Left ventricle myocardium superior (tissue), 1 donor: ENCODE results near the gene DFFB. TPM values are rescaled to one million over a fixed set of nuclear protein-coding genes. Genes with fewer than 3 reads are reported as not detected.
A peak's percentile ranks its signal among the peaks of the same experiment; 100 is the strongest.
"Not testable (repeated sequence)": the region's sequence is repeated elsewhere in the genome, so short reads cannot be mapped to it uniquely, and the experiment has no call there.

Source experiments
- ATAC-seq: fragments of 200-7000 bp; cut with Tn5 transposase; one replicate; pipeline ENCODE4 v1.9.1; 2020; ENCODE audit warnings: mild to moderate bottlenecking, moderate library complexity
- DNase-seq: peaks from one replicate; pipeline ENCODE4 v3.0.0-alpha.2; 2020
- intact Hi-C: fragments of 100-400 bp; cut with micrococcal nuclease; formaldehyde crosslinking; loops from one replicate; pipeline ENCODE4 v1.11.0; 2022
- long read RNA-seq: library from polyadenylated mRNA; unstranded; transcript quantifications from one replicate; pipeline ENCODE4 v2.0.0, GENCODE V29; 2021
- total RNA-seq: library from RNA; stranded (reverse); fragmentation: NEBNext Ultra II Directional; extraction: Animal tissue kit (Norgen Biotek cat#: 25700); gene quantifications from one replicate; pipeline ENCODE4 v1.2.1, GENCODE V29; 2021
- donor health status: DM: no; HTN: yes; CAD: no; lungs with severe emphysema.

Gene DFFB, protein sequence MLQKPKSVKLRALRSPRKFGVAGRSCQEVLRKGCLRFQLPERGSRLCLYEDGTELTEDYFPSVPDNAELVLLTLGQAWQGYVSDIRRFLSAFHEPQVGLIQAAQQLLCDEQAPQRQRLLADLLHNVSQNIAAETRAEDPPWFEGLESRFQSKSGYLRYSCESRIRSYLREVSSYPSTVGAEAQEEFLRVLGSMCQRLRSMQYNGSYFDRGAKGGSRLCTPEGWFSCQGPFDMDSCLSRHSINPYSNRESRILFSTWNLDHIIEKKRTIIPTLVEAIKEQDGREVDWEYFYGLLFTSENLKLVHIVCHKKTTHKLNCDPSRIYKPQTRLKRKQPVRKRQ
- total RNA-seq, result 3.7 TPM
- long read RNA-seq, partial matches to known transcripts, result 1 of 2 reads
- long read RNA-seq, other reads (novel, unspliced or antisense), result 1 of 2 reads

- intact Hi-C loops, result no loop called here
- DNase-seq, result peak; percentile 94
- peak; percentile 97 for ATAC-seq
These were observed at the start of gene DFFB, which contains the start of gene CEP104 for GRCh38 chr1:3856923-3857790. Gene DFFB (plus strand): TSS chr1:3857476. CDS start chr1:3857604, 128 bp downstream. Gene CEP104 (minus strand): TSS chr1:3857211. CDS start chr1:3852407, 4,804 bp downstream.

DNA sequence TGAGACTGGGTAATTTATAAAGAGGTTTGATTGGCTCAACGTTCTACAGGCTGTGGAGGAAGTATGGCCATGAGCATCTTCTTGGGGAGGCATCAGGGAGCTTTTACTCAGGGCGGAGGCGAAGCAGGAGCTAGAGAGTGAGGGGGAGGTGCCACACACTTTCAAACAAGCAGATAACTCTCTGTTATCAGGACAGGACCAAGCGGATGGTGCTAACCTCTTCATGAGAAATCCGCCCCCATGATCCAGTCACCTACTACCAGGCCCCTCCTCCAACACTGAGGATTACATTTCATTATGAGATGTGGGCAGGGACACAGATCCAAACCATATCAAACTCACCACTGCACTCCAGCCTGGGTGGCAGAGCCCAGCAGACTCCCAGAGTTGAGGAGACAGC lies 49.5 kb upstream of the DFFB start:
- ATAC-seq (no peak), DNase-seq (peak; percentile 5)
- intact Hi-C loops, result no loop called here

GRCh38 chr1:3809680-3810079 lies 47.6 kb upstream of the DFFB start:
- no peak for ATAC-seq
- intact Hi-C loops, result no loop called here
- DNase-seq, result no peak

DNA sequence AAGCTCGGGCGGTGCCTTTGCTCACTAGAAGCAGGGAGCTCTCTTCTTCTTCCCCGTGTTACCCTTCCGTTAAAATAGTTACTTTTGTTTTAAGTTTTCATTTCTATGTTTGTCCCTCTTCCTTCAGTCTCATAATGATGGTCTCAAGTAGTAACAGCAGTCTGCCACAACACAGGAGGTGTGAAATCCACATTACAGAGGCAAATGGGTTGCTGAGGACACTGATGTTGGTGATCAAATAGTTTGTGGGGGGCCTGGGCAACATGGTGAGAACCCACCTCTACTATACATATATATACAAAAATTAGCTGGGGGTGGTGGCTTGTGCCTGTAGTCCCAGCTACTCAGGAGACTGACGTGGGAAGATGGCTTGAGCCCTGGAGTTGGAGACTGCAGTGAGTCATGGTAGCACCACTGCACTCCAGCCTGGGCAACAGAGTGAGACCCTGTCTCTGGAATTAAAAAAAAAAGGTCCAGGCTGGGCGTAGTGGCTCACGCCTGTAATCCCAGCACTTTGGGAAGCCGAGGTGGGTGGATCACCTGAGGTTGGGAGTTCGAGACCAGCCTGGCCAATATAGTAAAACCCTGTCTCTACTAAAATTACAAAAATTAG lies 47.0 kb upstream of the DFFB start:
- ATAC-seq, DNase-seq, intact Hi-C loops: not testable (repeated sequence)

- DNase-seq, result no peak
- intact Hi-C loops, result no loop called here
- ATAC-seq, result no peak
These were observed 45.7 kb upstream of the DFFB start for GRCh38 chr1:3811595-3811911.

DNA sequence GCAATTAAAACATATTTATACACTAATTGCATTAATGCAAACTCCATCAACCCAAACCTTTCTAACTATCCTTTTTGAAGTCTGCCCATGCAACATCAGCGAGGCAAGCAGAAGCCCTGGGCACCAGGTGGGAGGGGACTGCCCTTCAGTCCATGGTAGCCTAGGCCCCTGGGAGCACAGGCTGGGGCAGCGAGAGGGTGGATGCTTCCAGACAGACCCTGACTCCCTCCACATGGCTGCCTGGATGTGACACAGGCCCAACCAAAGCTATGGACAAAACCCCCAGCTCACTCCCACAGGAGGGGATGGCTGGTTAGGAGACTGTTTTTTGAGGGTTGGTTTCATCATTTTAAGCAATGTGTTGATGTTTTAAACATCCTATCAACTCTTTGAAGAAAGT lies 43.2 kb upstream of the DFFB start:
- ATAC-seq, result no peak
- intact Hi-C loops, result no loop called here
- no peak for DNase-seq

DNA sequence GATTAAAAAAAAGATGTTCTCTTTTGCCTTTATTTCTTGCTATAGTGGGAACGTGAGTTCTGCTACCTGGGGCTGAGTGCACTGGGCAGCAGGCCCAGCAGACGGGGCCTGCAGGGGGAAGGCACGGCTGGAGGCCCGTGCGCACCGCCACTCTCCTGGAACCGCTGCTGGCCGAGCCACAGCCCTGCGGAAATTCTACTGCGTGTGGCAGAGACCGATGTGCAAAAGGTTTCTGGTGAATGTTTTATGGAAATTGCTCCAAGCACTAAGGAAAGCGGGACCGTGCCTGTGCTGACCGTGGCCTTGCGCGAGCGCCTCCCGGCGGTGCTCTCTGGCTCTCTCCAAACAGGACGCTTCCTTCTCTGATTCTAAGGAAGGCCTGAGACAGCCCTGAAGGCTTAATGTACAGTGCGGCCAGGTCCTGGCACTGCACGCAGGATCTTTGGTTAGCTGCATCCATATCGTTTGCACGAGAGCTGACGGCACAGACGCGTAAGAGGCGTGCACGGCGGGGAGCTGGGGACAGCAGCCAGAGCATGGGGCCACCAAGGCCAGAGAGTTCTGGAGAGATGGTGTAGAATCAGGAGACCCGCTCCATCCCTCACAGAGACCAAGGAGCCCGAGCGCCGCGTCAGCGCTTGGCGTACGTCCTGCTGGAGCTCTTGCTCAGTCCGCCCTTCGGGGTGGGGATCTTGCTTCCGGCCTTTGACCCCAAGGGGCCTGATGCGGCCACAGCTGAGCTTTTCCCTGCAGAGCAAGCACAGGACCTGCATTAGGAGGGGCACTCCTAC lies 42.3 kb upstream of the DFFB start:
- DNase-seq (no peak), ATAC-seq (no peak)
- intact Hi-C loops, result no loop called here

DNA sequence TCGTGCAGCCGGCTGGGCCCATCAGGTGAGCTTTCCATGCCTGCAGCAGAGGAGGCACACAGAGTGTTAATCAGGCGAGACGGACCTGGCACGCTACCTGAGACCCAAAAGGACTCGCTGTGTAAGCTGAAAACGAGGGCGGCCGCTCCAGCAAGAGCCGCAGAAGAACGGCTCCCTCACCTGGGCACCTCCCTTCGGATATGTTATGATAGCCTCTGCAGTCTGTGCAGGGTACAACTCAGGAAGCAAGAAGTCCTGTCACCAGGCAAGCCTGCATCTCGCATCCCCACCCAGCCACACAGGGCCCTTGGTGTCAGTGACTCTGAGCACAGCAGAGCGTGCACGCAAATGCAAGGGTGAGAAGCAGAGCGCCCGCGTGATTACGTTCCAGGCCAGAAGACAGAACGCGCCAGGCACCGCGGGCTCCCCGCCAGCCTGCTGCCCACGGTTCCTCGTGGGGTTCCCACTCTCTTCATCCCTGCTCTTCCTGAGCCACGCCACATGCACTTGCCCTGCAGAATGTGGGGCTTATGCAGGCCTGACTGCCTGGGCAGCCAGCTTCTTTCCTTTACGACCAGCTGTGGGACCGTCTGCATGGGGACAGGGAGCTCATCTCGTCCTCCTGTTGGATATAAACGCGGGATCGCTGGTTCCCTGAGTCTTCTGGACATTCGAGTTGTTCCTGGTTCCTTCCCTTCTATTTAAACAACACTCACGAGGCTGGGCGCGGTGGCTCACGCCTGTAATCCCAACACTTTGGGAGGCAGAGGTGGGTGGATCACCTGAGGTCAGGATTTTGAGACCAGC lies 40.7 kb upstream of the DFFB start:
- intact Hi-C loops, result no loop called here
- no peak for DNase-seq
- ATAC-seq, result no peak

- ATAC-seq (no peak), DNase-seq (no peak)
- intact Hi-C loops, result no loop called here
These were observed 40.0 kb upstream of the DFFB start for GRCh38 chr1:3817138-3817740.

GRCh38 chr1:3817821-3818597 lies 39.3 kb upstream of the DFFB start:
- ATAC-seq (no peak), DNase-seq (no peak)
- intact Hi-C loops, result no loop called here

- no peak for ATAC-seq
- no peak for DNase-seq
- intact Hi-C loops, result no loop called here
These were observed 37.5 kb upstream of the DFFB start for GRCh38 chr1:3819771-3820200.

- DNase-seq (no peak), ATAC-seq (no peak)
- intact Hi-C loops, result no loop called here
These were observed 37.0 kb upstream of the DFFB start for GRCh38 chr1:3820316-3820715.

DNA sequence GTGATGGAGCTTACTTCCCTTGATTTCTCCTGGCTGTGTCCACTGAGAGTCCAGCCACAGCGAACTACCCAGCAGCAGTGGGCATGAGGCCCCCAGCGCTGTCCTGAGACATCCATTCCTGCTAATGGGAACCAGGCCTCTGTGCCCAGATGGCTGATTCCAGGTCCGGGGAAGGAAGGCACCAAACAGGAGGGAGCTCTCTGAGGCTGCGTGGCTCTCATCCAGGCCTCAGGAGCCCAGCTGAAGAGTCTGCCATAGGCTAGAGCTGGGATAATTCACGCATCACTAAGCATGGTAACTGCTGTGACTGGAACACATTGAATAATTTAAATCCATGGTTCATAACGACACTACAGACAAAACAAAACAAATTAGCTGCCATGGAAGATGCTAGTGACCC lies 36.3 kb upstream of the DFFB start:
- no peak for ATAC-seq
- intact Hi-C loops, result no loop called here

GRCh38 chr1:3821447-3821846 lies 35.8 kb upstream of the DFFB start:
- intact Hi-C loops, result no loop called here

More for the DNA sequence above, 36.3 kb upstream of the DFFB start:
- DNase-seq, result no peak

GRCh38 chr1:3821908-3822307 lies 35.4 kb upstream of the DFFB start:
- ATAC-seq (no peak), DNase-seq (no peak)
- intact Hi-C loops, result no loop called here

More at GRCh38 chr1:3821447-3821846, 35.8 kb upstream of the DFFB start:
- DNase-seq (no peak), ATAC-seq (no peak)

GRCh38 chr1:3822421-3822820 lies 34.9 kb upstream of the DFFB start:
- DNase-seq (no peak), ATAC-seq (no peak)
- intact Hi-C loops, result no loop called here

DNA sequence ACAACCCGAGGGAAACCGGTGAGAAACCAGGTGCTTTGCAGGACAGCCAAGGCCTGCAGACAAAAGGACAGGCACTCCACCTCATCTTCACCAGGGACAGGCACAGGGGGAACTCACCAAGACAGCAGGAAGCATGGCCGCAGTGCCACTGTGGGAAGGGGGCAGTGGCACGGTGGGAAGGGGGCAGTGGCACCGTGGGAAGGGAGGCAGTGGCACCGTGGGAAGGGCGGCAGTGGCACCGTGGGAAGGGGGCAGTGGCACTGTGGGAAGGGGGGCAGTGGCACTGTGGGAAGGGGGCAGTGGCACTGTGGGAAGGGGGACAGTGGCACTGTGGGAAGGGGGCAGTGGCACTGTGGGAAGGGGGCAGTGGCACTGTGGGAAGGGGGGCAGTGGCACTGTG lies 32.6 kb upstream of the DFFB start:
- ATAC-seq (no peak), DNase-seq (no peak)
- intact Hi-C loops, result no loop called here
